HG03060 (cell line): Measurements from ENCODE around the gene CD58.

Experiments
- ATAC-seq: cut with Tn5 transposase; IDR thresholded peaks from one replicate; pipeline ENCODE4 v1.9.1; 2021; ENCODE audit warnings: low read depth, moderate number of reproducible peaks; ENCODE audit not compliant: unreplicated experiment

The CD58 gene

DNA sequence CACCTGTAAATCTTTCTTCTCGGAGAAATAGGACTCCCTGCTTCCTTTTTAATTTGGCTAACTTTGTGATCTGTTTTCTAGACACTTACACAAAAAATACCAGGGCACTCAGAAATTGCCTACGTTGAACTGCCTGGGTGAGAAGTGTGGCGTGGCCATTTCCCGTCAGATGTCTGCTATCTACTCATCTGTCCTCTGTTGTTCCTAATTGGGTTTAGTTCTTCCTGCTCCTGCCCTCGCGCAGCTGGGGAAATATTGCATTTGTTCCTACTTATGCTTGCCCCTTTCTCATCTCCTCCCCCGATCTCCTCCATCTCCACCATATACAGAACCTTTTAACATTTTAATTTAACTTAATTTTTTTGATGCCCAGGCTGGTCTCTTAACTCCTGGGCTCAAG lies 55.1 kb downstream of the CD58 start:
- no peak for ATAC-seq

DNA sequence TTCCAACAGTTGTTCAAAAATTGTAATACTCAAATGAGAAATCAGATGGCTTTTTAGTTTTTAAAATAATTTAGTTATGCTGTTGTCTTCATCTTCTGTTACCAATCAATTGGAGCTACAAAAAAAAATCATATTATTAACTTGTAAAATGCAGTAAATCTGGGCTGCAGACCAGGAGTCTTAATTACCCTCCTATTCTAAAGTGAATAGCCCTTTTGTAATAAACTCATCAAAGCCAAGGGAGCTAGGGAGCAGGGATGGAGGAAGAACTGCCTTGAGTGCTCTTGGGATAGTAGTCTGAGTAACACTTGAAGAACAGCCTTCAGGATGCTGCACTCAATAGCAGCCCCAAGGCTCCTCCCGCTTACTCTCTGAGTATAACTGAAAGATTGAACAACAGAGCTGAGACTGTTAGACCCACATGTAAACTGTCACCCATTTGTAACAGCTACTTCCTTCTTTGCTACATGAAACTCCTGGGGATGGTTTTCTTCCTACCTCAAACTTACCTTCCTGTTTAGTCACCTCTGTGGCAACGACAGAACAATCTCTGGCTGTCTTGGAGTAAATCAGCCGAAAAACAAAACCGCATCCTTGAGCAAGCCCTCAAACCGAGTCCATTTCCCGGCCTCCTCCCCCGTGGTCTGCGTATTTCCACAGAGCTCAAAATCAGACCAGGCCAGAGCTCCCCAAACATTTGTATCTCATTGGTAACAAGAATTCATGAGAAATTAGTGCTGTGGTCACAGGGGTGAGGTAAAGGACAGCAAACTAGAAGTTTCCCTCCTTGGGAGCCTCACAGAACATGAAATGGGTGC lies 55.9 kb downstream of the CD58 start:
- peak; percentile 67 for ATAC-seq

DNA sequence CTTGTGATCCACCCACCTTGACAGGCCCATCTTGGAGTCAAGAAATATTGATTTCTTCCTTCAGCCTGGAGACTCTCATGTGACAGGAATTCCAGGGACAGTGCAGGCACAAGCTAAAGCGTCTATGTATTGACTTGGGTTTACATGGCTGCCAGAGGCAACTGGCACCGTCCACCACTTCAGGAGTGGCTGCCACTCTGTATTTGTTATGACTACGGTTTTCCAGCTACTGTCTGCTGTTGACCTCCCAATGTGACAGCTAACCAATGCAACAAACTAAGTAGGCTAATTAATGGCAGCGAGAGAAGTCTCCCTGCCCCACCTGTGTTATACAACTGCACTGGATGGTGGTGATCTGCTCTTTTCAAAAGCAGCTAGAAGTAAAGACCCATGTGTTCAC lies 56.9 kb downstream of the CD58 start:
- no peak for ATAC-seq

DNA sequence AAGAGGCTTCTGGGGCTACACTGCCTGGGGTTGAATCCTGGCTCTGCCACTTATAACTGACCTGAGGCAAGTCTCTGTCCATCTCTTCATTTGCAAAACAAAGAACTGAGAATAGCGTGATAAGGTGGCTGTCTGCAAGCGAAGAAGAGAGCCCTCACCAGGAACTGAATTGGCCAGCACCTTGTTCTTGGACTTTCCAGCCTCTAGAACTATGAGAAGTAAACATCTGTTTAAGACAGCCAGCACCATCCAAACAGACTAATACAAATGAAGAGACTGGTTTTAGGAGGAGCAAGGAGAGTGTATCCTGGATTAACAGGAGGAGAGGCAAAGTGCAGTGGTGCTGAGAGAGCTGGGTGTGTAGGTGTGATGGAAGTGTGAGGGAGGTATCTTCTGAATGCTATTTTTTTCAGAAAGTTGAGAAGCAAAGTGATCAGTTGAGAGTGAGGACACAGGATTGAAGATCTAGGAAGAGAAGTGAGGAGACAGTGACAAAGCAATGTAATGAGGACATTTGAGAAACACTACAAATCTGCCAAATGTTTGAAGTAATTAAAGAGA lies 59.3 kb downstream of the CD58 start:
- ATAC-seq = no peak

DNA sequence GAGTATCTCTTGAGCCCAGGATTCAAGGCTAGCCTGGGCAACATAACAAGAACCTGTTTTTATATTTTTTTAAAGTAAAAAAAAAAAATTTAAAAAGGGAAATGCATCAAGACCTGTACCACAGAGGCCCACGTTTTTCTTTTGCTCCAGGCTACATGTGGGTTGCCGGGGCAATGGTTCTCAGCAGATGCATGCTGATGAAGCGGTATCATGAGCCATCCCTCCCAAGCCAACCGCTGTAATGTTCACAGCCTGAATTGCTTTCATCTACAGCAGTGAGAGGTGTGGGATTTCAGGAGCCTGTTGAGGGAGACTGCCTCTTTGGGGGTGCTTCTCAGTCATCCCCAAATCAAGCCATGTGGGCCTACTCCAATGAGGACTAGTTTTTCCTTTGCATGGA lies 60.5 kb downstream of the CD58 start:
- no peak for ATAC-seq

DNA sequence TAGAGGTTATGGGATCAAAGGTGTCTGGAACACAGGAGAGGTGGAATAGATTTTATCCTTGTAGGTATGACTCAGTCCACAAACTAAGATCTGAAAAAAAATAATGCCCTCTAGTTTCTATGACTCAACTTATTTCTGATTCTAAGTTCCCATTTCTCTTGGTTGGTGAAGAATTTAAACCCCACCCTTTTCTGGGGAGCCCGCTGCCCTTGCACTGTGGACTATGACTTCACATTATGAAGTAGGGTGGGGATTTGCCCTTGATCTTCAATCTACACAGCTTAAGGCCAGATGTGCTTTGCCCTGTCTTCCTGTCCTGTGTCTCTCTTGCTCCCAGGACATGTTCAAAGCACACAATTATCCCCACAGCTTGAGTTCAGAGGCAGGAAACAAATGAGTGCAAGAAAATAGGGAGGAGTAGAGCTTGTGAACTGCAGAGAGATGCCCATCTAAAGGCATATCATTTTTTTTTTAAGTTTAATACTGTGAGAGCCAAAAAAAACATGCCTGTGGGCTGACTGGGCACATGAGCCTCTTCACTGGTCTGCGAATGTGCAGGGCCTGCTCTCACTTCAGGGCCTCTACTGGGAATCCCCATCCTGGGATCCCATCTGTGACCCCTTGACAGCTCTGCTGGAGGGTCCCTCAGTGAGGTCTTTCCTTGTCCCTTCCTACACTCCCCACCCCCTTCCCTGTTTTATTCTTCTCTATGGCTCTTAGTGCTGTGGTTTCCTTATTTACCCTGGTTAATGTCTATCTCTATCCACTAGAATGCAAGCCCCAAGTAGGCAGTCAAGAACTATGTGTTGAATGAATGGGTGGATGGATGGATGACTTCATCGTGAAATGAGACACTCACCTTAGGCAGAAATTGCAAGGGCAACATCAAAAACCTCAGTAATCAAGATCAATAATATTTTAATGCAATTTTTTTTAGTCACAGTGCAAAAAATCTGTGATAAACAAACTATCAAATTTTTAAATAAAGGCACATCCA lies 61.5 kb downstream of the CD58 start:
- no peak for ATAC-seq

DNA sequence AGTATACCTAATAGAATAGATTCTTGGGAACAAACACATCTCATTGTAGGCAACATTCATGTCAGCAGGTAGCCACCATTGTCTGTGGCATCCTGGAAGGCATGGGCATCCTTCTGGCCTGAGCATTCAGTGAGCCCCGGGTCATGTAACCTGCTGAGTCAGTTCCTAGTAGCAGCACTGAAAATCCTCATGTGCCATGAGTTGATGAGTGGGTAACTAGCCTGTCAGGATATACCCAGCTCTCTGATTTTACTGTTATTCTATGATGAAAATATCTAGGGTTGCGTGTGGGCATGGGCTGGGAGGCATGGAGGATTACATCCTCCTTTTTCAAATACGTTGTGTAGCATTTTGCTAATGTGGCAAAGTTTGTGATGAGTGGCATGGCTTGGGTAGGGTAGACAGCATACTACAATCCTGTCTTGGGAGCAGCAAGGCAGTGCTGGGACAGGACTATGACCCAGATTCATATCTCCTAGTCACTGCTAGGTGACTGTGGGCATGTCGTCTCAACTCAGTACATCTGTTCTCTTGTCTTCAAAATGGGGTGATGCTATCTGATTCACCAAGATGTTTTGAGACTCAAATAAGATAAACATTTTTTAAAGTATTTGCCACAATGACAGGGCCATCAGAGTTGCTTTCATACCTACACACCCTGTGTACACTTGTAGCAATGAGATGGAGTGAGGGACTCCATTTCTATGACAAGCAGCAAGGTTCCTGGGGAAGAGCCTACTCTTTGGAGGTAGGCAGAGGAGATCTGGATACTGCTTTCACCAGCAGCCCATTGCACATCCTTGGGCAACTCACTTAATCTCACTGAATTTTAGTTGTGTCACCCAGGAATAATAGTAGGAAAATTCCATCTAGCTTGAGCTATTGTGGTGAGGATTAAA lies 62.5 kb downstream of the CD58 start:
- ATAC-seq = no peak

DNA sequence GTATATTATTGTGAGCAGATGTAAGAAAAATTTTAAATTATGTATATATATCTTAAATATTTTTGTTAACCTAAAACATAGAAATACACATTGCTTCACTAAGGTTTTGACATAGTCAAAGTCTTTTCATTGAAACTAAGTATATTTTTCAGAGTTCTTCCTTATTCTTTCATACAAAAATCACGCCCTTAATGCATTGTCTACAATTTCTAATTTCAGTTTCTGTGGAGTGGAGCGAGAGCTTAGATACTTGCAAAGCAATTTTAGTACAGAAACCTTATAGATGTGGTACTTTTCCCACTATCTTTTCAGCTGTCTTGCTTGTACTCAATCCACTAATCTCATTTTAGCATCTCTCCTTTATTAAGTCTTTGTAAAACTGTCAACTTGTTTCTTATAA lies 63.2 kb downstream of the CD58 start:
- ATAC-seq = no peak

DNA sequence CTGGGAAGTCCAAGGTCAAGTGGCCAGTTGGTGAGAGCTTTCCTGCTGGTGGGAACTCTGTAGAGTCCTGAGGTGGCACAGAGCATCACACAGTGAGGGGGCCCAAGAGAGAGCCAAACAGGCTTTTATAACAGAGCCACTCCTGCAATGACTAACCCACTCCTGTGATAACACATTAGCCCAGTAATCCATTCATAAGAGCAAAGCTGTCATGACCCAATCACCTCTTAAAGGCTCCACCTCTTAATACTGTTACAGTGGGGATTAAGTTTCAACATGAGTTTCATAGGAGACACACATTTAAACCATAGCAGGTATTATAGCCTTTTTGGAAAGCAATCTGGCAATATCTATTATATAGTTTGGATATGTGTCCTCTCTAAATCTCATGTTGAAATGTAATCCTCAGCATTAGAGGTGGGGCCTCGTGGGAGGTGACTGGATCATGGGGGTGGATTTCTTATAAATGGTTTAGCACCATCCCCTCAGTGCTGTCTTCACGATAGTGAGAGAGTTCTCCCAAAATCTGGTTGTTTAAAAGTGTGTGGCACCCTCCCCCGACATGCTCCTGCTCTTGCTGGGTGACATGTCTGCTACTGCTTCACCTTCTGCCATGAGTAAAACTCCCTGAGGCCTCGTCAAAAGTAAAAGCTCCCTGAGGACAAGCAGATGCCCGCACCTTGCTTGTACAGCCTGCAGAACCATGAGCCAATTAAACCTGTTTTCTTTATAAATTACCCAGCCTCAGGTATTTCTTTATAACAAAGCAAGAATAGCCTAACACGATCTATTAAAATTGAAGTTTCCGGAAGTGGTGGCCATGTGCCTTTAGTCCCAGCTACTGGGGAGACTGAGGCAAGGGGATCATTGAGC lies 64.5 kb downstream of the CD58 start:
- no peak for ATAC-seq

DNA sequence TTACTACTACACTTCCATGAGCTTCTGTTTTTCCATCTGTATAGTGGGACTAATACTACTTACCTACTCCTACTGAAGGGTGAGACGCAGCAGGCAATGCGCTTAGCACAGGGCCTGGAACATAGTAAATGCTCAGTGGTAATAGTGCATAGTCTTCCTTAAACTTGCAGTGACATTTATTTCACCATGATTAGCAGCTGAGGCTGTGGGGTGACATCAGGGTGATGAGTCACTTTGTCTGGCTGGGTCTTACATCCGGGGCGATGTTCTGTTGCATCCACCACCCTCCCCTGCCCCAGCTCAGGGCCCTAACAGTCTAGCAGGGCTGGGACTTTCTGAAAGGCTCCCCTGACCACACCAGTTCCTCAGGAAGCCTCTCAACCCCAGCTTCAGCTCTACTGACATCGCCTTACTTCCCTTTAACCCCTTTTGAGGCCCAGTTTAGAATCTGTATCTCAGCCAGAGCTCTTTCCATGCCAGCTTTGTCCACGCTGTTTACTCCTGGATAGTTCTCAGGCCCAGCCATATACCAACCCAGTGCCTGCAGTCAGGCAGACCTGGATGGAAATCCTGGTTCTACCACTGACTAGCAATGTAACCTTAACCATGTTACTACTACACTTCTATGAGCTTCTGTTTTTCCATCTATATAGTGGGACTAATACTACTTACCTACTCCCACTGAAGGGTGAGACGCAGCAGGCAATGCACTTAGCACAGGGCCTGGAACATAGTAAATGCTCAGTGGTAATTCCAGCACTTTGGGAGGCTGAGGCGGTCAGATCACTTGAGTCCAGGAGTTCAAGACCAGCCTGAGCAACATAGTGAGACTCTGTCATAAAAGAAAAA lies 66.3 kb downstream of the CD58 start:
- peak; percentile 83 for ATAC-seq

DNA sequence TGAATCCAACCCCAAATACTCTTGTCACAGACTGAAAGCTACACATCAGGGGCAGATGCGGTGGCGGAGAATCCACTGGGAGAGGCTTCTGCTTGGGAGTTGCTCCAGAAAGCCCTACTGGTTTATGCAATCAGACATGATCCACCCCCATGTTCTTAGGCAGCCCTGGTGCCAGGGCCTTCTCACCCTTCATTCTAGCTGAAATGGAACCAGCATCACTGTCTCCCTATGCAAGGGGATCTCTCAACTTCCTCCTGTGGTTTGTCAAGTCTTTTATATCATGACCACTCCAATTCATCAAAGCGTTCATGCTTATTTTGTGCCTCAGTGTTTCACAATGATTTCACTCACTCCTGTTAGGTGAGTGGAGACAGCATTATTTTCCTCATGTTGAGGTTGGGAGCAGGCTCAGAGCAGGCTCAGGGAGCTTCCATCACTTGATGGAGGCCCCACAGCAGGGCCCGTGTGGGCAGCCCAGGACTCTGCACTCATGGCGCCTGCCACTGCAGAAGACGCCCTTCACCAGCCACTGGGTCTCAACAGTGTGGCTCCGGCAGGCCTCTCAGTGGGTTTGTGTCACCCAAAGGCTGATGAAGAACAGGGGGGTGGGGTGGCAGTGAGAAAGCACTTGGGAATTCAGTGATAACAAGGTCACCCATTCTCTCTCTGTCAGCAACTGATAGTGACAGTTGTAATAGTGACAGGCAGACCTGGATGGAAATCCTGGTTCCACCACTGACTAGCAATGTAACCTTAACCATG lies 67.1 kb downstream of the CD58 start:
- ATAC-seq = no peak

DNA sequence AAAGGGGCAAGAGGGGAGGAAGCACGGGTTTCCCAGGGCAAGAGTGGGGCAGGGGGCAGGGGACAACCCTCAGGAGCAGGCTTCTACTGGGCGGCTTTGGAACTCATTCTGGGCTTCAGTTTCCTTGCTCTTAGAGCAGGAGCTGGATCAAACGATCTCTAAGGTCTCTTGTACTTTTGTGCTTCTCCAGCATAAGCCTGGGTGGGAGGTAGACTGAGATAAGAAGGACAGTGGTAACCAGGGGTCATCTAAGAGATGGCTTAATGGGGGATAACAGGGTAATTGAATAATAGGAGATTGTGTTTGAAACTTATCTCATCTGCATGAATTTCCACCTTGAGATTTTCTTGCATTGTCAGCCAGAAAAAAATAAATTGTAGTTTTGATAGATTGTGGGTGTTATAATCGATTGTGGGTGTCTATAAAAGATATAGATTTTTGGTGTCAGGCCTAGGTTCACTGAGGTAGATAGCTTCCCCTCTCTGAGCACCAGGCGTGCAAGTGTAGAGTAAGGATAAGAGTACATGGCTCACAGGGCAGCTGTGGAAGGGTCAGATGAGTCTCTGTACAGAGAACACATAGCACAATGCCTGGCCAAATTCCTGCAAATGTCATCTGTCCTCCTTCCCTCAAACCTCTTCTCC lies 68.0 kb downstream of the CD58 start:
- ATAC-seq = no peak

DNA sequence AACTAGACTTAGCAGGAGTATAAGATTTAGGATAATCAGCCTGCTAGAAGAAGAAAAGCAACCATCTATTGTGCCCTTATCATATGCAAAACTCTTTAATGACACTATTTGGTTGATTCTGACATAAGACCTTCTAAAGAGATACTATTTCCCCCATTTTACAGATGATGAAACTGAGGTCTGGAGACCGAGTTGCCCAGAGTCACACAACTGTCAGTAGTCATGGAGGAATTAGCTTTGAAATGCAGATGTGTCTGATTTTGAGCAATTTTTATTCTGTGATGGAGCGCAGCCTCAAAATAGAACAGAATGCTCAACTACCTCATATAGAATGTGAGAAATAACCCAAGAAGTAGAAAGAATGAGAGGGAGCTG lies 69.0 kb downstream of the CD58 start:
- no peak for ATAC-seq

DNA sequence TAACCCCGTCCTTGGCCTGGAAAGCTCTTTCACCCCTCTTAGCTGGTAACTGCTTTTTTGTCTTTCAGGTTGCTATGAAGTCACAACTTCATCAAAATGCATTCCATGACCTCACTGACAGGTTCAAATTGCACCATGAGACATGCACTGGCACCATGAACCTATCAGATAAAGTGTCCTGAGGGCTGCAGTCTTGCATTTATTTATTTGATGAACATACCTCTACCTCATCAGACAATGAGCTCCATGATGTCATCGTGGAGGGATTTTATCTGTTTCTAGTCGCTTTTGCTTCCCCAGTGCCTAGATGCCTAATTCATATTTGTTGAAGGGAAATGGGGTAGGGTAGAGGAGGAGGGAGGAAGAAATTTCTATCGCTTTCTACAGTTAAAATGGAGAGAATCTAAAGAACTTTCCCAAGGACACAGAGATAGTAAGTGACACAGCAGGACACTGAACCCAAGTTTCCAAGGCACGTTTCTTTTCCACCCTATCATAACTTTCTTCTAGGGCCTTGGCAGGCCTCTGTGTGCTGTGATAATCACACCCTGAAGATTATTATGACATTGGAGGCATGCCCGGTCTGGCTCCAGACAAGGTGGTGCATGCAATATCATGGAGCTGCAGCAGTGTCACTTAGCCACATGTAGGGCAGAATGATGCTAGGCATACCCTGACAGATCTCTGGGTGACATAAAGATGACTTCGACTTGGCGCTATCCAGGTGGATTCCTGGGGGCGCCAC lies 69.5 kb downstream of the CD58 start:
- no peak for ATAC-seq

DNA sequence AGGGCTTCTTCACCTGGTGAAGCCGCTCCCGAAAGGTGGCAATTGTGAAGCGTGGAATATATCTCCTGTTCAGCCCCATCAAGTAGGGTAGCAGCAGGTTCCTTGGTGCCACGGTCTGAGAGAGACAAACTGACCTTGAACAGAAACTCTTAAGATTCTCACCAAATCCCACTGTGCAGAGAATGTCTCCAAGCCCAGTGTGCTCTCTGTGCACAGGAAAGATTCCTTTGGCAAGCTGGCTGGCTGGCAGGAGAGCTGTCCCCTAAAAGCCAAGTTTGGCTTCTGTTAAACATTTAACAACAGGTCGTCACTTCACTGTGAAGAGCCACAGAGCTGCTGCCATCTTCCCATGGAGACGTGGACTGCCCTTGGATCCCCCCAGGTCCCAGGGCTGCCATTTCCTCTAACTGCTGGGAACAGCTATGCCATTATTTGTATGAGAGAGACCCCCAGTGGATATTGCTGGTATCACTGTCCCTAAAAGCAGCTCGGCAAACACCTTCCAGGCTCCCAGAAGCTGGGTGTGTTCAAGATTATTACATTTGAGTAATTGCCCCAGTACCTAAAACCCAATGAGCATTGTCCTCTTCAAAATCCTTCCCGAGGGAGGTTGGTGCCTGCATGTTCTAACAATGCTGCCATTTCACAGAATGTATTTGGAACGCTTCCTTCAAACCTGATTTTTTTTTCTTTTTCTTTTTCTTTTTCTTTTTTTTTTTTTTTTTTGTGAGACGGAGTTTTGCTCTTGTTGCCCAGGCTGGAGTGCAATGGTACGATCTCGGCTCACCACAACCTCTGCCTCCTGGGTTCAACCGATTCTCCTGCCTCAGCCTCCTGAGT lies 71.8 kb downstream of the CD58 start:
- no peak for ATAC-seq

DNA sequence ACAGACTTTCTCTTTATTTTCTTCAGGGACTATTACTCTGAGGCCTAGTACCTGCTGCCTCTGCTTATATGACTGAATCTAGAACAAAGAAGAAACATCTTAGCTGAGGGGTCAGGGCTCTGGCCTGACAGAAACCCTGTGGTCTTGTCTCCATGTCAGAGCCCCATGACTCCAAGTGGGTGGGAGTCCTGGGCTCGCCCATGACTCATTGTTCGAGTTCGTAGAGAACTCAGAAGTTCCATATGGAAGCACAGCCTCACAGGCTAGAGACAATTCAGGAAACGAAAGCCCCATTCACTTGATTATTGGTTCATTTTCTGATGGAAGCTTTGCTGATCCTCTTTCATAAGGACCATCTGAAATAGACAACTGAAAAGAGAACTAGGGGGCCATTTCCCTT lies 73.2 kb downstream of the CD58 start:
- no peak for ATAC-seq
